NCI-H526 (cell line): ENCODE measurements around the gene ATP9B.

Experiments
- DNase-seq, 2 experiments: peaks; one replicate each; lab custom pipeline; 2025; lab: John Stamatoyannopoulos, UW

The ATP9B gene

GRCh38 chr18:79397830-79398761 is 328.9 kb downstream of the ATP9B start:
- DNase-seq, result peak in 1 of 2 experiments; percentile 64

- DNase-seq, result peak in 1 of 2 experiments; percentile 36
Observed at GRCh38 chr18:79399275-79400081, 330.3 kb downstream of the ATP9B start.

GRCh38 chr18:79400091-79400590 is 330.9 kb downstream of the ATP9B start:
- DNase-seq, result peak in 1 of 2 experiments; percentile 47

- DNase-seq, result peak in 1 of 2 experiments; percentile 35
Observed at GRCh38 chr18:79400591-79401381, 331.6 kb downstream of the ATP9B start.

- DNase-seq, result peak in 1 of 2 experiments; percentile 35
Observed at GRCh38 chr18:79401494-79402208, 332.5 kb downstream of the ATP9B start.

GRCh38 chr18:79402209-79402576 is 333.0 kb downstream of the ATP9B start:
- peak in 1 of 2 experiments; percentile 59 for DNase-seq

GRCh38 chr18:79402977-79403722 is 334.0 kb downstream of the ATP9B start:
- peak in 1 of 2 experiments; percentile 44 for DNase-seq

GRCh38 chr18:79403723-79404566 is 334.8 kb downstream of the ATP9B start:
- DNase-seq, result peak; percentile 44 to 68

- peak; percentile 32 to 64 for DNase-seq
Observed at GRCh38 chr18:79404567-79404910, 335.3 kb downstream of the ATP9B start.

GRCh38 chr18:79405019-79405780 is 336.0 kb downstream of the ATP9B start:
- DNase-seq, result peak; percentile 80

- DNase-seq, result peak in 1 of 2 experiments; percentile 78
Observed at GRCh38 chr18:79405781-79406575, 336.8 kb downstream of the ATP9B start.

GRCh38 chr18:79406708-79407107 is 337.5 kb downstream of the ATP9B start:
- DNase-seq, result no peak

- no peak for DNase-seq
Observed at GRCh38 chr18:79409313-79409712, 340.1 kb downstream of the ATP9B start.

GRCh38 chr18:79410171-79410641 is 341.0 kb downstream of the ATP9B start:
- no peak for DNase-seq

GRCh38 chr18:79410731-79411613 is 341.8 kb downstream of the ATP9B start:
- DNase-seq, result no peak
